Measurements from ENCODE around the gene EXOC6B. TPM values are rescaled to one million over a fixed set of nuclear protein-coding genes. Genes with fewer than 3 reads are reported as not detected.

EXOC6B gene
- total RNA-seq, 2 experiments from 2014 or later, result 16.9 to 17.5 TPM

- intact Hi-C loops (cut with DNase I, micrococcal nuclease), result no loop called here
- ATAC-seq (ENCODE audit: poor library complexity) (no peak), DNase-seq (no peak)
- H3K27ac Mint-ChIP-seq, result no peak overlapping the region
- no peak overlapping the region for H3K4me3 Mint-ChIP-seq
- Histone ChIP-seq H3K36me3 (ENCODE audit: insufficient read depth, low read length) (peaks cover 6% of the 10 kb centered on the region), H3K4me3 (ENCODE audit: low read length) (no peak overlapping the region), H3K4me1 (ENCODE audit: insufficient read depth, low read length) (no peaks in the 10 kb centered on the region), H3K9me3 (ENCODE audit: control insufficient read depth in 1 of 2, insufficient read depth in 1 of 2, low read length in 2 of 2) (no peaks in the 10 kb centered on the region), H3K27ac (ENCODE audit: low read depth in 1 of 2, low read length in 2 of 2) (no peak overlapping the region), H3K27me3 (ENCODE audit: control insufficient read depth in 1 of 2, insufficient read depth in 2 of 2, low read length in 2 of 2) (no peaks in the 10 kb centered on the region)
- H3K36me3 Mint-ChIP-seq (ENCODE audit: low read depth), result peaks cover 85% of the 10 kb centered on the region
- POLR2A ChIA-PET, result no interaction called here
- CTCF ChIA-PET, result no interaction called here
- H3K27me3 Mint-ChIP-seq, result no peaks in the 10 kb centered on the region
- no peaks in the 10 kb centered on the region for H3K9me3 Mint-ChIP-seq
- H3K4me1 Mint-ChIP-seq (ENCODE audit: low read depth), result no peaks in the 10 kb centered on the region
- no peak for TF ChIP-seq CTCF (IDR thresholded peaks at IDR 0.05)
Measured at GRCh38 chr2:72712977-72713376, 112.9 kb downstream of the EXOC6B start.

GRCh38 chr2:72712304-72712703 lies 113.5 kb downstream of the EXOC6B start:
- ChIA-PET CTCF (no interaction called here), POLR2A (no interaction called here)
- Mint-ChIP-seq H3K27me3 (no peaks in the 10 kb centered on the region), H3K9me3 (no peaks in the 10 kb centered on the region), H3K4me1 (ENCODE audit: low read depth) (no peaks in the 10 kb centered on the region), H3K36me3 (ENCODE audit: low read depth) (peaks cover 80% of the 10 kb centered on the region), H3K27ac (no peak overlapping the region), H3K4me3 (no peak overlapping the region)
- ATAC-seq (ENCODE audit: poor library complexity), result no peak
- Histone ChIP-seq H3K27ac (ENCODE audit: low read depth in 1 of 2, low read length in 2 of 2) (no peak overlapping the region), H3K4me3 (ENCODE audit: low read length) (no peak overlapping the region), H3K27me3 (ENCODE audit: control insufficient read depth in 1 of 2, insufficient read depth in 2 of 2, low read length in 2 of 2) (no peaks in the 10 kb centered on the region), H3K4me1 (ENCODE audit: insufficient read depth, low read length) (no peaks in the 10 kb centered on the region), H3K36me3 (ENCODE audit: insufficient read depth, low read length) (peaks cover 3% of the 10 kb centered on the region), H3K9me3 (ENCODE audit: control insufficient read depth in 1 of 2, insufficient read depth in 1 of 2, low read length in 2 of 2) (no peaks in the 10 kb centered on the region)
- intact Hi-C loops (cut with DNase I, micrococcal nuclease), result no loop called here
- DNase-seq, result no peak
- TF ChIP-seq CTCF (IDR thresholded peaks at IDR 0.05), result no peak

DNA sequence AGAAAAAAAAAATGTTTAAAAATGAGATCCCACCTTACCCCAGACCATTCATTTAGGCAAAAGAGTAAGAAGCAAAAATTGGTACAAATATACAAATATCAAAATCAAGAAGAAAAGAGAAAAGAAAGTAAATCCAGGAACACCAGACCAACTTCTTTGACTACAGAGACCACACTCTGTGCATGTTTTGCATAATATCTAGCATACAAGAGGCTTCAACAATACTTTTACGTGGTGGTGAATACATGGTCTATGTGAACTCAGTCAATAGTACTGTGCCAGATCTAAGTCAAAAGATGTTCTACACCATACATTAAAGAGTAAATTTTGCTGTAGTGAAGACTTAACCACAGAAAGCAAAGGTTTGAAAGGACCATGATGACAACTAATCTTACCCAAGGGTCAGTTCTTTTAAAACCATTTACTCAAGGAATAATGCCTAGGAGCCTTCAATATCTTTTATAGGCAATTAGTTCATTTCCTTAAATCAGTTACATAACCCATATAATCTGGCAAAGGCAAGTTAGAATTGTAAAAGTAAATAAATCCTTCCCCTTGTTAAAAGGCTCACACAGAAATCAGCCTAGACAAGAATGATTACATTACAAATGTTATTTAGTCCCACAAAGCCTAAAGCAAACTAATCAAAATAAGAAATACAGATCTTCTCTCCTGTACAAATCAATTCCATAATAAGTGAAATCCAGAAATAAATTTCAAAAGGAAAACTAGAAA lies 115.2 kb downstream of the EXOC6B start:
- Mint-ChIP-seq H3K4me3 (no peak overlapping the region), H3K36me3 (ENCODE audit: low read depth) (peaks cover 80% of the 10 kb centered on the region), H3K4me1 (ENCODE audit: low read depth) (no peaks in the 10 kb centered on the region), H3K27ac (no peak overlapping the region), H3K27me3 (no peaks in the 10 kb centered on the region), H3K9me3 (peaks cover under 1% of the 10 kb centered on the region)
- H3K9me3 ChIP-seq (ENCODE audit: control insufficient read depth in 1 of 2, insufficient read depth in 1 of 2, low read length in 2 of 2), result no peaks in the 10 kb centered on the region
- intact Hi-C loops (cut with DNase I, micrococcal nuclease), result no loop called here
- no peak for DNase-seq
- no peak for TF ChIP-seq CTCF (IDR thresholded peaks at IDR 0.05)
- no peak overlapping the region for H3K27ac ChIP-seq (ENCODE audit: low read depth in 1 of 2, low read length in 2 of 2)
- CTCF ChIA-PET, result no interaction called here
- H3K4me3 ChIP-seq (ENCODE audit: low read length), result no peak overlapping the region
- H3K36me3 ChIP-seq (ENCODE audit: insufficient read depth, low read length), result no peaks in the 10 kb centered on the region
- no peak for ATAC-seq (ENCODE audit: poor library complexity)
- H3K4me1 ChIP-seq (ENCODE audit: insufficient read depth, low read length), result no peaks in the 10 kb centered on the region
- H3K27me3 ChIP-seq (ENCODE audit: control insufficient read depth in 1 of 2, insufficient read depth in 2 of 2, low read length in 2 of 2), result no peaks in the 10 kb centered on the region
- POLR2A ChIA-PET, result no interaction called here
